Ovary (tissue), 9 donors: ENCODE measurements around the gene FBXL13. TPM values are rescaled to one million over a fixed set of nuclear protein-coding genes. Genes with fewer than 3 reads are reported as not detected.

Source experiments
- DNase-seq, 5 donors: peaks; one replicate each; pipeline ENCODE4 v3.0.0-alpha.2; 2019 to 2020
- H3K27ac ChIP-seq, 2 donors: fragments of 200-600 bp; one replicate each; pipeline versions ENCODE4 v1.5.1 to v1.8.0; 2019 to 2022
- H3K27me3 ChIP-seq: fragments of 200-600 bp; one replicate; pipeline ENCODE4 v1.8.0; 2022
- H3K36me3 ChIP-seq: fragments of 200-600 bp; sonication (generic); one replicate; pipeline ENCODE4 v1.5.1; 2019
- H3K4me1 ChIP-seq: one replicate; pipeline ENCODE4 v1.8.1; 2013; ENCODE audit warnings: mild to moderate bottlenecking, moderate library complexity; ENCODE audit not compliant: insufficient read depth
- H3K4me3 ChIP-seq: fragments of 200-600 bp; sonication (generic); one replicate; pipeline ENCODE4 v1.5.1; 2017
- H3K9me3 ChIP-seq, 2 donors: fragments of 200-600 bp in 1 of 2; sonication (generic) in 1 of 2; one replicate each; pipeline versions ENCODE4 v1.5.1 to v1.8.1; 2013 to 2019; ENCODE audit warnings: mild to moderate bottlenecking in 1 of 2, moderate library complexity in 1 of 2
- CTCF ChIP-seq, 3 donors: fragments of 450-650 bp in 2 of 3; fragments of 200-600 bp in 1 of 3; IDR thresholded peaks; one replicate each; pipeline versions ENCODE4 v1.5.1 to v1.8.0; 2016 to 2022; ENCODE audit warnings: antibody characterized with exemption in 3 of 3, mild to moderate bottlenecking in 1 of 3
- EP300 ChIP-seq: sonication (generic); formaldehyde crosslinking; IDR thresholded peaks from one replicate; pipeline ENCODE4 v1.6.1; 2017; ENCODE audit warnings: antibody characterized with exemption
- POLR2A ChIP-seq: fragments of 450-650 bp; IDR thresholded peaks from one replicate; pipeline ENCODE4 v1.6.1; 2017; ENCODE audit warnings: antibody characterized with exemption, mild to moderate bottlenecking, moderate library complexity
- WGBS, 3 donors: extraction: QIAGEN DNeasy Blood & Tissue Kit in 1 of 3; methylation state at CpG; one replicate each; pipeline versions ENCODE4 v1.1.5 to v1.1.7; 2013 to 2017; 5-methylcytosine and 5-hydroxymethylcytosine counted together
- intact Hi-C, 4 donors: fragments of 100-400 bp; cut with DNase I; formaldehyde crosslinking; loops; one replicate each; pipeline versions ENCODE4 v1.11.0 to v1.15.1; 2022 to 2023
- polyA plus RNA-seq, 2 donors: library from polyadenylated mRNA; stranded (reverse); fragments of 200-250 nt in 1 of 2; fragments of 350-450 nt in 1 of 2; fragmentation: Illumina TruSeq in 1 of 2; extraction: RNeasy Lipid Tissue Mini Kit (QIAGEN cat#74804) in 1 of 2; gene quantifications; one replicate each; pipeline ENCODE4 v1.2.3, GENCODE V29; 2013 to 2014
- total RNA-seq, 7 donors: library from RNA; depleted of rRNA in 2 of 7; stranded (reverse); fragments of >200 nt in 2 of 7; fragmentation: NEBNext Ultra II Directional in 3 of 7; extraction: Animal tissue kit (Norgen Biotek cat#: 25700) in 3 of 7; gene quantifications; one replicate each; pipeline versions ENCODE4 v1.1.0 to v1.2.4, GENCODE V29; 2016 to 2023
- donor health status: DM: no; HTN: no; CAD: no; lungs with moderate emphysema.
- donor health status: DM: no; HTN: no; CAD: no.
- donor health status: Bipolar disorder and iron deficiency.
- donor health status: DM: yes; HTN: yes; CAD: no.
- donor health status: DM: no; HTN: no; CAD: no.
- donor health status: DM: yes; HTN: yes; CAD: no.

FBXL13 gene
- total and polyA plus RNA-seq, 9 donors = 1.1 to 13.3 (median 6.0) TPM

GRCh38 chr7:102823390-102824119, 251.0 kb downstream of the FBXL13 start:
- no peaks in the 10 kb centered on the region for H3K27me3 ChIP-seq
- no peak overlapping the region for H3K27ac ChIP-seq
- intact Hi-C loops = no loop called here
- no peaks in the 10 kb centered on the region for H3K4me1 ChIP-seq
- H3K9me3 ChIP-seq = no peaks in the 10 kb centered on the region
- H3K36me3 ChIP-seq = no peaks in the 10 kb centered on the region
- TF ChIP-seq EP300 = no peak
- TF ChIP-seq CTCF (IDR thresholded peaks at IDR 0.05) = no peak
- TF ChIP-seq POLR2A = no peak
- 52 to 77% (median 71%) methylated on average over 6 of the region's 6 CpGs for WGBS, 3 donors
- DNase-seq = no peak
- H3K4me3 ChIP-seq = no peak overlapping the region

GRCh38 chr7:102821994-102822747, 252.4 kb downstream of the FBXL13 start:
- no peak for DNase-seq
- H3K36me3 ChIP-seq = no peaks in the 10 kb centered on the region
- TF ChIP-seq POLR2A (no peak), EP300 (no peak), CTCF (IDR thresholded peaks at IDR 0.05) (no peak)
- WGBS, 3 donors = 96% methylated on average over 2 of the region's 2 CpGs
- no peak overlapping the region for H3K27ac ChIP-seq
- no peaks in the 10 kb centered on the region for H3K4me1 ChIP-seq
- no peak overlapping the region for H3K4me3 ChIP-seq
- H3K9me3 ChIP-seq = no peaks in the 10 kb centered on the region
- intact Hi-C loops = no loop called here
- no peaks in the 10 kb centered on the region for H3K27me3 ChIP-seq

GRCh38 chr7:102819151-102819550, 255.4 kb downstream of the FBXL13 start:
- H3K36me3 ChIP-seq = no peaks in the 10 kb centered on the region
- DNase-seq = no peak
- H3K4me1 ChIP-seq = no peaks in the 10 kb centered on the region
- intact Hi-C loops = no loop called here
- no peaks in the 10 kb centered on the region for H3K27me3 ChIP-seq
- TF ChIP-seq EP300 = no peak
- TF ChIP-seq CTCF (IDR thresholded peaks at IDR 0.05) = no peak
- TF ChIP-seq POLR2A = no peak
- no peak overlapping the region for H3K4me3 ChIP-seq
- H3K27ac ChIP-seq = no peak overlapping the region
- no peaks in the 10 kb centered on the region for H3K9me3 ChIP-seq
- WGBS, 3 donors = 39 to 47% (median 46%) methylated on average over 2 of the region's 2 CpGs

GRCh38 chr7:102817616-102818573, 256.7 kb downstream of the FBXL13 start:
- DNase-seq = no peak
- no peaks in the 10 kb centered on the region for H3K27me3 ChIP-seq
- peaks cover 3% of the 10 kb centered on the region for H3K4me1 ChIP-seq
- H3K4me3 ChIP-seq = no peak overlapping the region
- no peaks in the 10 kb centered on the region for H3K36me3 ChIP-seq
- intact Hi-C loops = no loop called here
- 78 to 92% (median 87%) methylated on average over 4 of the region's 4 CpGs for WGBS, 3 donors
- H3K9me3 ChIP-seq = no peaks in the 10 kb centered on the region
- TF ChIP-seq EP300 = no peak
- no peak for TF ChIP-seq CTCF (IDR thresholded peaks at IDR 0.05)
- TF ChIP-seq POLR2A = no peak
- no peak overlapping the region for H3K27ac ChIP-seq
